ENCODE results near the gene LBX2.
"Not testable (repeated sequence)": the region's sequence is repeated elsewhere in the genome, so short reads cannot be mapped to it uniquely, and the experiment has no call there.

The LBX2 gene

GRCh38 chr2:74491648-74492544 is 7.5 kb downstream of the LBX2 start:
- Mint-ChIP-seq H3K36me3 (ENCODE audit: low read depth) (peaks cover 33% of the 10 kb centered on the region), H3K27ac (no peak overlapping the region), H3K27me3 (ENCODE audit: low read depth) (no peaks in the 10 kb centered on the region), H3K4me1 (ENCODE audit: low read depth) (peaks cover 4% of the 10 kb centered on the region), H3K4me3 (no peak overlapping the region), H3K9me3 (no peaks in the 10 kb centered on the region)
- DNase-seq (ENCODE audit: low spot score): no peak

DNA sequence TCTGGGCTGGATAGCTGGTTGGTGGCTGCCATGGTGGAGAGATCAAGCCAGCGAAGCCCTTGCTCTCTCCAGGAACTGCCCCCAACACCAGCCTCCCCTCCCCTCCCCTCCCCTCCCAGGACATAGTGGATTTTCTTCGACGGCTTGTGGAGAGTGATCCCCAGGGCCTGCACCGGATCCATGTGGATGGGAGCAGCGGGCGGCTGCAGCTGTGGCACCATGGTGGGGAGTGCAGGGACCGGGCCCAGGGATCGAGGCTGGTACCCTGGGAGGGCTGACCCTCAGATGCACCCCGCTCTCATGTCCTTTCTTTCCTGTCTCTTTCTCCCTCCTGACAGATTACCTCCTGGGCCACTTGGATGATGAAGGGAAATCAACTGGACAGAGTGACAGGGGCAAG is 9.5 kb downstream of the LBX2 start:
- no peak overlapping the region for H3K4me3 Mint-ChIP-seq
- H3K27ac Mint-ChIP-seq: no peak overlapping the region
- no peaks in the 10 kb centered on the region for H3K27me3 Mint-ChIP-seq (ENCODE audit: low read depth)
- H3K9me3 Mint-ChIP-seq: no peaks in the 10 kb centered on the region
- peaks cover 6% of the 10 kb centered on the region for H3K4me1 Mint-ChIP-seq (ENCODE audit: low read depth)
- DNase-seq (ENCODE audit: low spot score): no peak
- H3K36me3 Mint-ChIP-seq (ENCODE audit: low read depth): peaks cover 44% of the 10 kb centered on the region

GRCh38 chr2:74488643-74489481 is 10.5 kb downstream of the LBX2 start:
- Mint-ChIP-seq H3K27ac (no peak overlapping the region), H3K27me3 (ENCODE audit: low read depth) (no peaks in the 10 kb centered on the region), H3K4me1 (ENCODE audit: low read depth) (peaks cover 9% of the 10 kb centered on the region), H3K9me3 (no peaks in the 10 kb centered on the region), H3K36me3 (ENCODE audit: low read depth) (peaks cover 42% of the 10 kb centered on the region), H3K4me3 (no peak overlapping the region)
- no peak for DNase-seq (ENCODE audit: low spot score)

DNA sequence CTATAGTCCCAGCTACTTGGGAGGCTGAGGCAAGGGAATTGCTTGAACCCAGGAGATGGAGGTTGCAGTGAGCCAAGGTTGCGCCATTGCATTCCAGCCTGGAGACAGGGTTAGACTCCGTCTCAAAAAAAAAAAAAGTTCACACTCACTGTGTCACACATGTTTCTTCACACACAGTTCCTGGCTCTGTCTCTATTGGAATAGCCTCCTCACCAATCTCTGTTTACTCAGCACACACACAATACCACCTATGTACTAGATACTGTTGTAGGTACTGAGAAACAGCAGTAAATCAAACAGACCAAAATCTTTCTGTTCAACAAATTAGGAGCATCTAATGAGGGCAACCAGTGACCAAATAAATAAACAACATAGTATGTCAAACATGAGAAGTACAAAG is 13.3 kb downstream of the LBX2 start:
- Mint-ChIP-seq H3K4me3 (no peak overlapping the region), H3K4me1 (ENCODE audit: low read depth) (peaks cover 19% of the 10 kb centered on the region), H3K27ac (no peak overlapping the region), H3K9me3 (no peaks in the 10 kb centered on the region), H3K36me3 (ENCODE audit: low read depth) (peaks cover 35% of the 10 kb centered on the region), H3K27me3 (ENCODE audit: low read depth) (no peaks in the 10 kb centered on the region)
- no peak for DNase-seq (ENCODE audit: low spot score)

- not testable (repeated sequence) for DNase-seq (ENCODE audit: low spot score); H3K27me3 Mint-ChIP-seq (ENCODE audit: low read depth); H3K9me3 Mint-ChIP-seq
- Mint-ChIP-seq H3K27ac (peak overlapping the region; percentile 99), H3K36me3 (ENCODE audit: low read depth) (peaks cover 39% of the 10 kb centered on the region), H3K4me3 (peak overlapping the region; percentile 99), H3K4me1 (ENCODE audit: low read depth) (peaks cover 25% of the 10 kb centered on the region)
Measured at GRCh38 chr2:74483675-74484164, 15.7 kb downstream of the LBX2 start.

DNA sequence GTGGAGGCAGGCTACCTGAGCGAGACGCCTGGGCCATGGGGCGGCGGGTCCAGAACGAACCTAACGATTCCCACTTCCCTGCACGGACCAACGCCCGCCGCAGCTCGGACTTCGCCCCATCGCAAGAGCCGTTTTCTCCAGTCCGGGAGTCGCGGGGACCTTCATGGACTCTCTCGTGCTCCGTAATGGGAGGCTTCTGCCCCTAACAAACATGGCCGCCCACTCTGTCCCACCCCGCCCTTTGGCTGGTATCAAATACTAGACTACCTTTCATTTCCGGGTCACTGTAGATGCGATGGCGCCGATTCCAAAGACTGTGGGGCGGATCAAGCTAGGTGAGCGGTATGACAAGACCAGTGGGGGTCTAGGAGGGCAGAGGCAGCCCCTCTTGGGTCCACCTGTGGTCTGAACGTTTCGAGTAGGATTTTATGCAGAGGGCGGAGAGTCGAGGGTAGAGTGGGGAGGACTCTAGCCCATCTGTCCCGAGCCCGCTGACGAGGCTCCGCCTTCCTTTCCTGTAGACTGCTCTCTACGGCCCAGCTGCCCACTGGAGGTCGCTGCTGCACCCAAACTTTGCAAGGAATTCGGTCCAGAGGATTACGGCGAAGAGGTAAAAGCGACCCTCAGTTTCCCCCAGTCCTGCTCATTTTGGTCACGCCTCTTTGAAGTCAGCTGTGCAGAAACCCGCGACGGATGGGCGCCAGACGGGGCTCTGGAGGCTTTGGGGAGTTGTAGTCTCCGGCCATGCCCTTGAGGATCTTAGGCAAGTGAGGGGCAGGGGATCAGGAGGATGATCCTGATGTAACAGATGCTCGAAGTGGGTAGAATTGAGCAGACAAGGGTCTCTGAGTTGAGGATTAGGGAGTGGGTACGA is 16.4 kb downstream of the LBX2 start, which contains the start of the genes CCDC142 and TTC31:
CCDC142 (minus strand) TSS at position 198 of the 874 bp plus-strand sequence; CDS start at position 37, 161 bp downstream.
TTC31 (plus strand) TSS at position 281 of the 874 bp plus-strand sequence; CDS start at position 296, 15 bp downstream.
- peak within 1 kb of the TSS; percentile 99 for H3K4me3 Mint-ChIP-seq
- no peaks in the 10 kb centered on the region for H3K27me3 Mint-ChIP-seq (ENCODE audit: low read depth)
- H3K4me1 Mint-ChIP-seq (ENCODE audit: low read depth): peaks cover 25% of the 10 kb centered on the region
- H3K27ac Mint-ChIP-seq: peak within 1 kb of the TSS; percentile 99
- peaks cover 39% of the 10 kb centered on the region for H3K36me3 Mint-ChIP-seq (ENCODE audit: low read depth)
- no peaks in the 10 kb centered on the region for H3K9me3 Mint-ChIP-seq
- peak; percentile 91 for DNase-seq (ENCODE audit: low spot score)

- Mint-ChIP-seq H3K4me3 (peak overlapping the region; percentile 99), H3K27ac (peak overlapping the region; percentile 99), H3K9me3 (no peaks in the 10 kb centered on the region), H3K27me3 (ENCODE audit: low read depth) (no peaks in the 10 kb centered on the region), H3K4me1 (ENCODE audit: low read depth) (peaks cover 25% of the 10 kb centered on the region), H3K36me3 (ENCODE audit: low read depth) (peaks cover 44% of the 10 kb centered on the region)
- peak; percentile 70 for DNase-seq (ENCODE audit: low spot score)
Measured at GRCh38 chr2:74481961-74482800, 17.2 kb downstream of the LBX2 start.

DNA sequence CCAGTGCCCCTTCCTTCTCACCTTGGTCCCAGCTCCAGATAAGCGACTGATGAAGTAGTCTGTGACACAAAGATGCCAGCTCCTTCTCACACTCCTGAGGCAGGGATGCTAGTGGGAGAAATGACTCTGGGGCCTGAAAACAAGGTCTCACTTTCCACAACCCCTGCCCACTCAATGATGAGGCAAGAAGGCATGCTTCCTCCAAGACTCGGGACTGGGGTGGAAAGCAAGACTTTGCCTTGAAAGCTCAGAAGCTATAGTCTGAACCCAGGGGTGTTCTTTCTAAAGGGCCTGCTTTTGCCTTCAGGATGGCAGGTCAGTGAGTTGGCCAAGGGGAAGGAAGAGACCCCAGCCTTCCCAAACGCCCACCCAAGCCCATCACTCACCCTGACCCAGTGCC is 18.0 kb downstream of the LBX2 start:
- DNase-seq (ENCODE audit: low spot score): no peak
- H3K9me3 Mint-ChIP-seq: no peaks in the 10 kb centered on the region
- H3K4me1 Mint-ChIP-seq (ENCODE audit: low read depth): peaks cover 22% of the 10 kb centered on the region
- no peaks in the 10 kb centered on the region for H3K27me3 Mint-ChIP-seq (ENCODE audit: low read depth)
- H3K36me3 Mint-ChIP-seq (ENCODE audit: low read depth): peaks cover 40% of the 10 kb centered on the region
- H3K27ac Mint-ChIP-seq: peak overlapping the region; percentile 57
- peak overlapping the region; percentile 99 for H3K4me3 Mint-ChIP-seq

DNA sequence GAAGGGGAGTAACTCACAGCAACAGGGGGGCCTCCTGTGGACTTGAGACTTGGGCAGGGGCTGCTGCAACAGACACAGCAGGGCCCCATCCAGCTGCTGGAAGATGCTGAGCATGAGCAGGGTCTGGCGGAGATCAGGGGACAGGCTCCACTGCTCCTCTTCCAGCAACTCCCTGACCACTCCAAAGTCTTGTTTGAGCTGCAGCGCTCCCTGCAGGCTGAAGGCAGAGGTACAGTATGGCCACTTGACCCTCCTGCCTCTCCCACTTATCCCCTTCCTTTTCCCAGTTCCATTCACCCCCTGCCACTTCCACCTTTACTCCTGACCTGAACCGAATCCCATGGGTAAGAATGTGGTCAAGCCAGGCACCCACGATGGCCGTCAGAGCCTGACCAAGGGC is 24.5 kb downstream of the LBX2 start:
- Mint-ChIP-seq H3K4me1 (ENCODE audit: low read depth) (peaks cover 18% of the 10 kb centered on the region), H3K27ac (no peak overlapping the region), H3K4me3 (no peak overlapping the region), H3K27me3 (ENCODE audit: low read depth) (no peaks in the 10 kb centered on the region), H3K36me3 (ENCODE audit: low read depth) (peaks cover 41% of the 10 kb centered on the region), H3K9me3 (no peaks in the 10 kb centered on the region)
- DNase-seq (ENCODE audit: low spot score): no peak

DNA sequence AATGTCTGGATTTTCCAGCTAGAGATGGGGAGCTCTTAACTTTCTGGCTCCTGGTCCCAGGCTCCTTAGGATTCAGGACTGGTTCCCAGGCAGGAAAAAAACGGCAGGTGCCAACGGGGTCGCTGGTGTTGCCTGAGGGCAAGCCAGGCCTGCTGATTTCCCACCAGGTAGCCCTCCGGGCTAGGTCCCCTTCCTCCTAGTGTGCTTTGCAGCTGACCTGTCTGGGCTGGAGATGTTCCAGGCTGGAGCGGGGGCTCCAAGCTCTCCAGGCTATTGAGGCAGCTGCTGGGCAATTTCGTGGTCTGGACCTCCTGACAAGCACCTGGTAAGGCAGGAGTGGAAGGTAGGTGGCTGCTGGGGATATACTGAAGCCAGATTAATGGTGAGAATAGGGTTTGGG is 24.9 kb downstream of the LBX2 start:
- Mint-ChIP-seq H3K9me3 (no peaks in the 10 kb centered on the region), H3K27me3 (ENCODE audit: low read depth) (no peaks in the 10 kb centered on the region), H3K4me3 (peak overlapping the region; percentile 15), H3K36me3 (ENCODE audit: low read depth) (peaks cover 41% of the 10 kb centered on the region), H3K27ac (no peak overlapping the region), H3K4me1 (ENCODE audit: low read depth) (peaks cover 18% of the 10 kb centered on the region)
- no peak for DNase-seq (ENCODE audit: low spot score)

GRCh38 chr2:74472945-74473258 is 26.5 kb downstream of the LBX2 start:
- H3K27ac Mint-ChIP-seq: peak overlapping the region; percentile 98
- peak overlapping the region; percentile 97 for H3K4me3 Mint-ChIP-seq
- no peak for DNase-seq (ENCODE audit: low spot score)
- H3K36me3 Mint-ChIP-seq (ENCODE audit: low read depth): peaks cover 37% of the 10 kb centered on the region
- H3K4me1 Mint-ChIP-seq (ENCODE audit: low read depth): peaks cover 15% of the 10 kb centered on the region
- no peaks in the 10 kb centered on the region for H3K9me3 Mint-ChIP-seq
- H3K27me3 Mint-ChIP-seq (ENCODE audit: low read depth): no peaks in the 10 kb centered on the region

- Mint-ChIP-seq H3K27ac (peak within 1 kb of the TSS; percentile 98), H3K9me3 (no peaks in the 10 kb centered on the region), H3K36me3 (ENCODE audit: low read depth) (peaks cover 33% of the 10 kb centered on the region), H3K4me1 (ENCODE audit: low read depth) (peaks cover 15% of the 10 kb centered on the region), H3K27me3 (ENCODE audit: low read depth) (no peaks in the 10 kb centered on the region), H3K4me3 (peak within 1 kb of the TSS; percentile 97)
- peak; percentile 94 for DNase-seq (ENCODE audit: low spot score)
Measured at GRCh38 chr2:74472086-74472944, 27.1 kb downstream of the LBX2 start, which contains the start of gene MRPL53. Gene MRPL53, minus strand, starts transcription at chr2:74472680. Its CDS starts 20 bp downstream, at chr2:74472660.

All from T-helper 2 cell treated with Interferon-gamma antibody and Interleukin-4, amounts not matched to agents 5 μg/mL and 100 μg/mL, for 36 hours (primary cell).